Measurements from ENCODE around the gene PRELID1. TPM values are rescaled to one million over a fixed set of nuclear protein-coding genes. Genes with fewer than 3 reads are reported as not detected.
"Not testable (repeated sequence)": the region's sequence is repeated elsewhere in the genome, so short reads cannot be mapped to it uniquely, and the experiment has no call there.

PRELID1 gene, protein sequence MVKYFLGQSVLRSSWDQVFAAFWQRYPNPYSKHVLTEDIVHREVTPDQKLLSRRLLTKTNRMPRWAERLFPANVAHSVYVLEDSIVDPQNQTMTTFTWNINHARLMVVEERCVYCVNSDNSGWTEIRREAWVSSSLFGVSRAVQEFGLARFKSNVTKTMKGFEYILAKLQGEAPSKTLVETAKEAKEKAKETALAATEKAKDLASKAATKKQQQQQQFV
- 126 and 163 TPM in 2 replicates for total RNA-seq (ENCODE audit: low replicate concordance)
- long read RNA-seq, transcript PRELID1-201 (5 exons, 1,261 nt) = major isoform, 21 of 27 reads
- long read RNA-seq, partial matches to known transcripts = 2 of 27 reads
- long read RNA-seq, other reads (novel, unspliced or antisense) = 4 of 27 reads

GRCh38 chr5:177303121-177303924, at the start of gene PRELID1, which contains the start of gene RAB24:
Gene PRELID1, plus strand, starts transcription at chr5:177303799. Its CDS starts 187 bp downstream, at chr5:177303986.
Gene RAB24, minus strand, starts transcription at chr5:177303719. Its CDS starts 431 bp downstream, at chr5:177303288.
- Mint-ChIP-seq H3K27me3 (no peaks in the 10 kb centered on the region), H3K4me1 (ENCODE audit: unreplicated experiment) (peaks cover 61% of the 10 kb centered on the region), H3K27ac (peak within 1 kb of the TSS; percentile 100), H3K36me3 (peaks cover 16% of the 10 kb centered on the region), H3K9me3 (no peaks in the 10 kb centered on the region), H3K4me3 (peak within 1 kb of the TSS; percentile 96)
- DNase-seq (ENCODE audit: extremely low spot score, unreplicated experiment) = peak; percentile 95
- peak; percentile 37 for TF ChIP-seq CTCF (conservative IDR thresholded peaks at IDR 0.05)

- no peaks in the 10 kb centered on the region for H3K4me1 Mint-ChIP-seq (ENCODE audit: unreplicated experiment)
- no peak for DNase-seq (ENCODE audit: extremely low spot score, unreplicated experiment)
- H3K27me3 Mint-ChIP-seq = no peaks in the 10 kb centered on the region
- TF ChIP-seq CTCF (conservative IDR thresholded peaks at IDR 0.05) = no peak
- no peaks in the 10 kb centered on the region for H3K9me3 Mint-ChIP-seq
- no peak overlapping the region for H3K4me3 Mint-ChIP-seq
- H3K27ac Mint-ChIP-seq = no peak overlapping the region
- H3K36me3 Mint-ChIP-seq = peaks cover 34% of the 10 kb centered on the region
Observed at GRCh38 chr5:177256296-177256695, 47.3 kb upstream of the PRELID1 start.

- not testable (repeated sequence) for H3K27me3 Mint-ChIP-seq; H3K27ac Mint-ChIP-seq; DNase-seq (ENCODE audit: extremely low spot score, unreplicated experiment); H3K4me1 Mint-ChIP-seq (ENCODE audit: unreplicated experiment); H3K9me3 Mint-ChIP-seq; H3K4me3 Mint-ChIP-seq
- H3K36me3 Mint-ChIP-seq = peaks cover 34% of the 10 kb centered on the region
Observed at GRCh38 chr5:177258711-177259110, 44.9 kb upstream of the PRELID1 start.

GRCh38 chr5:177260961-177261360, 42.6 kb upstream of the PRELID1 start:
- H3K4me3 Mint-ChIP-seq = no peak overlapping the region
- no peaks in the 10 kb centered on the region for H3K4me1 Mint-ChIP-seq (ENCODE audit: unreplicated experiment)
- H3K9me3 Mint-ChIP-seq = no peaks in the 10 kb centered on the region
- TF ChIP-seq CTCF (conservative IDR thresholded peaks at IDR 0.05) = no peak
- no peak for DNase-seq (ENCODE audit: extremely low spot score, unreplicated experiment)
- peaks cover 30% of the 10 kb centered on the region for H3K36me3 Mint-ChIP-seq
- no peak overlapping the region for H3K27ac Mint-ChIP-seq
- no peaks in the 10 kb centered on the region for H3K27me3 Mint-ChIP-seq

DNA sequence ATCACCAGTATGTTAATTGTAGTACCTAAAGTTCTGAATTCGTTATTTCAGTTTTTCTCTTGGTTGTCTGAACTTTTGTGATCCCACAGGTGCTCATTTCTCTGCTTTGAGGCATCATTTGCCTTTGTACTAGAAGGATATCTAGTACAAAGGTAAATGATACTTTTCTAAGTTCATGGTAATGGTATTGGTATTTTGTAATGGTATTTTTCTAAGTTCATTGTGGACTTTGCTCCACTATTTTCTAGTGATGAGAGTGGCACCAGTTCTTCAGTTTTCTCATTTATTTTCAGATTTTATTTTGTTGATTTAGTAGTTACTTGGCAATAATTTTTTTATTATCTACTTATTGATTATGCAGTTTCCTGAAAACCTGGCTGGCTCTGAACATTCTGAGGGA, 42.1 kb upstream of the PRELID1 start:
- Mint-ChIP-seq H3K27ac (no peak overlapping the region), H3K36me3 (peaks cover 35% of the 10 kb centered on the region), H3K4me1 (ENCODE audit: unreplicated experiment) (no peaks in the 10 kb centered on the region), H3K4me3 (no peak overlapping the region), H3K27me3 (no peaks in the 10 kb centered on the region), H3K9me3 (no peaks in the 10 kb centered on the region)
- DNase-seq (ENCODE audit: extremely low spot score, unreplicated experiment) = no peak
- TF ChIP-seq CTCF (conservative IDR thresholded peaks at IDR 0.05) = no peak

GRCh38 chr5:177264178-177264577, 39.4 kb upstream of the PRELID1 start:
- H3K9me3 Mint-ChIP-seq = no peaks in the 10 kb centered on the region
- H3K4me3 Mint-ChIP-seq = no peak overlapping the region
- no peak for TF ChIP-seq CTCF (conservative IDR thresholded peaks at IDR 0.05)
- peaks cover 39% of the 10 kb centered on the region for H3K36me3 Mint-ChIP-seq
- no peak for DNase-seq (ENCODE audit: extremely low spot score, unreplicated experiment)
- H3K4me1 Mint-ChIP-seq (ENCODE audit: unreplicated experiment) = no peaks in the 10 kb centered on the region
- H3K27me3 Mint-ChIP-seq = no peaks in the 10 kb centered on the region
- H3K27ac Mint-ChIP-seq = no peak overlapping the region

All from type B pancreatic cell (in vitro differentiated cells).